Inflammatory macrophage treated with lipopolysaccharide for 4 hours (primary cell): ENCODE data around the gene GFOD2.
"Not testable (repeated sequence)": the region's sequence is repeated elsewhere in the genome, so short reads cannot be mapped to it uniquely, and the experiment has no call there.

ENCODE experiments used
- DNase-seq: peaks from one replicate; pipeline ENCODE4 v3.0.0-alpha.2; 2020

The GFOD2 gene, protein sequence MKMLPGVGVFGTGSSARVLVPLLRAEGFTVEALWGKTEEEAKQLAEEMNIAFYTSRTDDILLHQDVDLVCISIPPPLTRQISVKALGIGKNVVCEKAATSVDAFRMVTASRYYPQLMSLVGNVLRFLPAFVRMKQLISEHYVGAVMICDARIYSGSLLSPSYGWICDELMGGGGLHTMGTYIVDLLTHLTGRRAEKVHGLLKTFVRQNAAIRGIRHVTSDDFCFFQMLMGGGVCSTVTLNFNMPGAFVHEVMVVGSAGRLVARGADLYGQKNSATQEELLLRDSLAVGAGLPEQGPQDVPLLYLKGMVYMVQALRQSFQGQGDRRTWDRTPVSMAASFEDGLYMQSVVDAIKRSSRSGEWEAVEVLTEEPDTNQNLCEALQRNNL

DNA sequence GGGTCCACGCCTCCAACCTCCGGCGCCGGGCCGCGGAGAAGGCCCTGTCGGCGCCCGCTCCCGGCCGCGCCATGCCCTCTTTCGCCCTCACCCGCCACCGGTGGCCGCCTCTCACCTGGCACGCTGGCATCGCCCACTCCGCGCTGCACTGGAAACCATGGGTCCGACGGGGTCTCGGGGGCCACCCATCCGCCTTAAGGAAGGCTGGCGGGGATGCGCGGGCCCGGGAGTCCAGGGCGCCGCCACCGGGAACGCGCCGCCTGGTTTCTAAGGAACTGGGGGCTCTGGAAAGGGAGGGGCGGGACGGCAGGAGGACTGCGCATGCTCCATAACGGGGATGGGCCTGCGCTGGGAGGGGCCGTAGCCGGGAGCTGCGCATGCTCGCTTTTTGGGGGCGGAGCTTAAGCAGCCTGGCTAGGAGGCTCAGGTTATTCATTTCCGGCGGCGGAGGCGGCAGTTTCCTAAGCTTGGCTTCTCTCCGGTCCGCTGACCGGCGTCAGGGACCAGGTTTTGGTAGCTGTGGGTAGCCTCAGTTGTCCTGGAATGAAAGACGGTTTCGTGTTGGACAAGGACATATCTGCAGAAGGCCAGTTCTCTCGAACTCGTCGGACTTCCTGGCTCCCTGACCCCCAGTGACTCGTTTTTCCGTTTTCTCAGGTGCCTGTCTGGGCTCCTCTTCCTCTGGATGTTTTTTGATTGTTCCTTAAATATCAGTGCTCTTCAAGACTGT, at the start of gene GFOD2:
GFOD2 (minus strand) TSS at position 269 of the 730 bp plus-strand sequence. CDS start 33,601 bp downstream, outside the sequence.
- DNase-seq, result peak; percentile 96

DNA sequence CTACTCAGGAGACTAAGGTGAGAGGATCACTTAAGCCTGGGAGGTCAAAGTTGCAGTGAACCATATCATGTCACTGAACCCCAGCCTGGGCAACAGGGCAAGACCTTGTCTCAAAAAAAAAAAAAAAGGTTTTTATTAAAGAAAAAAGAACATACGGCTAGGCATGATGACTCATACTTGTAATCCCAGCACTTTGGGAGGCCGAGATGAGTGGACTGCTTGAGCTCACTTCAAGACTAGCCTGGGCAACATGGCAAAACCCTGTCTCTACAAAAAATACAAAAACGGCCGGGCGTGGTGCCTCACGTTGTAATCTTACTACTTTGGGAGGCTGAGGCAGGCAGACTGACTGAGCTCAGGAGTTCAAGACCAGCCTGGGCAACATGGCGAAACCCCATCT, 48.8 kb upstream of the GFOD2 start:
- DNase-seq, result no peak

DNA sequence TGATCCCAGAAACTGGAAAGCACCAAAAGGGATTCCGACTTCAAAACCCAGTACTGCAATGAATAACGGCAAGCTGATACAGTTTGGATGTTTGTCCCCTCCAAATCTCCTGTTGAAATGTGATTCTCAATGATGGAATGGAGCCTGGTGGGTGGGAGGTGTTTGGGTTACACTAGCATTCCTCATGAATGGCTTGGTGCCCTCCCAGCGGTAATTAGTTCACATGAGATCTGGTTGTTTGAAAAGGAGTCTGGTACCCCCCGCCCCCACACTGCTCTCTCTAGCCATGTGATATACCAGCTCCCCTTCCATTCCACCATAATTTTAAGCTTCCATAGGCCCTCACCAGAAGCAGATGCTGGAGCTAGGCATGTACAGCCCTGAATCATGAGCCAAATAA, 47.2 kb upstream of the GFOD2 start:
- no peak for DNase-seq

DNA sequence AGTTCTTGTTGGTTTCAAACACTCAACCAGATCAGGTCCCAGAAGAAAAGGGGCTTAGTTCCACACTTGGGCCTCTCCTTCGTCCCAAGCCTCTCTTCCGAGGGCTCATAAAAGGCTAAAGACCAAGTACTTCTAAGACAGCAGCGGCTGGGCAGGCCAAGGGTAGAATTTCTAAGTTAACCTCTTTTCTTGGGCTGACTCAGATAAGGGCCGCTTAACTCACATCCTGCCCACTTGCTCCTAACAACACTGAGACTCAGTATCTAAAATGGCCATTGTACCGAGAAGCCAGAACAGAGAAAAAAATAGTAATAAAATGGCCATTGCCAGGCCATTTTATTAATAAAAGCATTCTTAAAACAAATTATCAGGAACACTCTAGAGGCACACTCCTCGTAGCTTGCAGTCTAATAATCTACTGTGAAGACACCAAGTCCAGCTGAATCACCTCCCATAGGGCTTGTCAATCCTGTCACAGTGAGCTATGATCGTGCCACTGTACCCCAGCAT, 45.1 kb upstream of the GFOD2 start:
- DNase-seq, result no peak

DNA sequence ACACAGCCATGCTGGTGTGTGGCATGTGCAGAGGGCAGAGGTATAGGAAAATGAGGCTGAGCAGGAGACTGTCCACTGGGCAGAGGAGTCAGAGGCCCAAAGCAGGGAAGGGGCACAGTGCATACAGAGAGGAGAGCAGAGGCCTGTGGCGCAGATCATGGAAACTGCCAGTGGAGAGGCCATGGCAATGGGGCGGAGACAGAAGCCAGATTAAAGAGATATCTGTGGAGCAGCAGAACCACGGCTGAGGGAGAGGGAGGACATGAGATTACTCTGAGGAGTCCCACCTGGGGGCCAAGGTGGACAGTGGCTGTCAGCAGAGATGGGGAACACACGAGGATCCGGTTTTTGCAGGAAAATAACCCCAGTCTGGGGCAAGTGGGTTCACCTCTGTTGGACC, 44.0 kb upstream of the GFOD2 start:
- no peak for DNase-seq

DNA sequence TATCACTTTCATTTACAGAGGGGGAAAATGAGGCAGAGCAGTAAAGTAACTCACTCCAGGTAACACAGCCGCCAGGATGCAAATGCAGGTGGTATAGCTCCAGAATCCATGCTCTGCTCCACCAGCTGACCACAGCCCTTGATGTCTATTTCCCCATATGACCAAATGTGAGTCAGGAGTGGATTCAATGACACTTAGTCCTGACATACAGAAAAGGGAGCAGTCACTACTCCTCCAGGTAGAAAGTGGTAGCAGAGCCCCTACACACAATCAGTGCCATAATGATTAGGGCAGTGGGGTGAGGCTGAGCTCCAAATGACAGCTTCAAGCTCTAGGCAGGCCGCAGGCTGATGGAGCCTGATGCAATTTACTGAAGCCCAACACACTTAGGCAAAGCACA, 43.3 kb upstream of the GFOD2 start:
- no peak for DNase-seq

DNA sequence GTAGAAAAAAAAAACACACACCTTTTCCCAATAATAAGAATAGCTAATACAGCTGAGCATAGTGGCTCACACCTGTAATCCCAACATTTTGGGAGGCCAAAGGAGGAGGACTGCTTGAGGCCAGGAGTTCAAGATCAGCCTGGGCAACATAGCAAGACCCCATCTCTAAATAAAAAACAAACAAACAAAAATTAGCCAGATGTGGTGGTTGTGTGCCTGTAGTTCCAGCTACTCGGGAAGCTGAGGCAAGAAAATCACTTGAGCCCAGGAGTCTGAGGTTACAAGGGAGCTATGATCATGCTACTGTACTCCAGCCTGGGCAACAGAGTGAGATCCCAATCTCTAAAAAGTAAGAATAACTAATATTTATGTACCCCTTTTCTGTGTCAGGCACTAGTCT, 42.8 kb upstream of the GFOD2 start:
- DNase-seq, result no peak

DNA sequence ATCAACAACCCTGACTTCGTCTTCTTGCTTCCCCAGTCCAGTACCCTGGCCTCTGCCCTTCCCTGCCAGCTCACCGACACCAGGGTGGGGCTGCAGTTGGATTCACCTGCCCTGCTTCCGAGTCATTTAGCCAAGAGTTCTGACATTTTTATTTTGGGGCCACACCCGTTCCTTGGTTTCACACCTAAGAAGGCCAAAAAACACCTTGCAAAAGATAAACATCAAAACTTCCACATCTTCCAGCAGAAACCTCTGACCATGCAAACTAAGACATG, 41.8 kb upstream of the GFOD2 start:
- no peak for DNase-seq

DNA sequence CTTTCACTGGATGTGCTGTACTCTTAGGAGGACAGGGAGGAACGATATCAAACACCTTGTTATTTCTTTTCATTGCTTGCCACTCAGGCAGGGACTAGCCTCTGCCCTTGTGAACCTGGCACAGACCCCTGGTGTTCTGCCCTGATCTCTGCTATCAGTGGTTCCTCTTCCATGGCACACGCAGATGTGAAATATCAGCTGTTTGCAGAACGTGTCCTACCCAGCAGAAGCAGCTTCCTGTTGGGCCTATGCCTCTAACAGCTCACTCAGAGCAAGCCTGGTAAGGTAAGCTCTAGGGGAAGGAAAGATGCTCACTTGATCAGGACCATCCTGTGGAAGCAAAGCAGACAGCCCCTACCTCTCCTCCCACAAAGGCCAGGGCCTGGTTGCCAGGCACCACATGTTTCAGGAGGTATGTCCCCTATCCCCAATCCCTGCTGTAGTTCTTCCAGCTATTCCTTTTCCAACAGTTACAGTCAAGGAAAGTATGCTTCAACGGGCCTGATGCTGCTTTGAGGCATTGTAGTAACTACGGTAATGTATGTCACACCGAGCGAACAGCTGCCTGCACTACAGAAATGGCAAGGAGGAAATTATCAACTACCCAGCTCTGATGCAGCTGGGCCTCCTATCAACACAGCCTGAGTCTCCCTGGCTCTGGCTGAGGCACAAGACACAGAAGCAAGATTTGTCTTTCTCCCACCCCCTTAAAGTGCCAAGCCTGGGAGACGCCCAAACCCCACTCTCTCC, 41.3 kb upstream of the GFOD2 start:
- DNase-seq, result no peak

DNA sequence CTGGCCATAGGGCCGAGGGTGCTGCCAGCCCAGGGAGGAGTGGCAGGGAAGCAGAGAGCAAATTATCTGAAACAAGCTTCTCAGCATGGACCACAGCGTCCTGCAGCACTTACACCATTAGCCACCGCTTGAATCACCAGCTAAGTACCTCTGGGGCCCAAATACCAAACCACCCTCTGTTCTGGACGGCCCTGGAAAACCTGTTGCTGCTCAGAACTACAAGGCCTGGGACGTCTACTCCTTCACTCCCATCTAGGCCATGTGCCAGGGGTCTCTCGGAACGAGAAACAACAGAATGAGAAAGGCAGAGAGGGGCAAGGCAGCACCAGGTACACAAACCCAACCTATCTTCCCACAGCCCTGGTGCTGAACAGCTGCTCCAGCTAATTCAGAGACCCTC, 39.9 kb upstream of the GFOD2 start:
- no peak for DNase-seq

DNA sequence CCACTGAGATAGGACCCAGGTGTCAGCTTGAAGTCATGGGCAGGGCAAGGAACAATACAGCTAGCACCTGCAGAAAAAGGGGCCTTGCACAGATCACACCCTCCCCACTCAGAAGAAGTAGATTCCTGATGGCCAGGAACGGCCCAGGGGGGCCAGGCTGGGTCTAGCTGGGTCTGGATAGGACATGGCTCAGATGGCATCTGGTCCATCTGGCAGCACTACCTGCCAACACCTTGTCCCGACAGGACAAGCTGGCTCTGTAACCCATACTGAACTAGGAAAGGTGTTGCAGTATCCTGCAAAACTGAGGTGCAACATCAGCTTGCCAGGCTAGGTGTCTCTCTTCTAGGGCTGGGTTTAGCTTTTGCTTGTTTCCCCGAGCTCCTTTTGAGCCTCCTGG, 38.9 kb upstream of the GFOD2 start:
- DNase-seq, result no peak

DNA sequence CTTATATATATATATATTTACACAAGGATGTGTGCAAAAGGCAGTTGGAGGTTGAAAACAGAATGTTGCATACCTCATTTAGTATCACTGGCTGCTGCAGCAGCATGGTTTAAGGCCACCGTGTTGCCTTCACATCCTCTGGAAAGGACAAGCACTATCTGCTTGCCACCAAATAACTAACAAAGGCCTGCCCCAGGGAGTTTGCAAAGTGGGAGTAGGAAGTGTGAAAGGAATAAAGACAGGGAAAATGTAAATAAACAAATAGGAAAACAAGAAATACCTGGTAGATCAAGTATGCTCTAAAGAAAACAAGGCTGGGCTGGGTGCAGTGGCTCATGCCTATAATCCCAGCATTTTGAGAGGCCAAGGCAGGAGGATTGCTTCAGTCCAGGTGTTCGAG, 33.5 kb upstream of the GFOD2 start:
- no peak for DNase-seq

DNA sequence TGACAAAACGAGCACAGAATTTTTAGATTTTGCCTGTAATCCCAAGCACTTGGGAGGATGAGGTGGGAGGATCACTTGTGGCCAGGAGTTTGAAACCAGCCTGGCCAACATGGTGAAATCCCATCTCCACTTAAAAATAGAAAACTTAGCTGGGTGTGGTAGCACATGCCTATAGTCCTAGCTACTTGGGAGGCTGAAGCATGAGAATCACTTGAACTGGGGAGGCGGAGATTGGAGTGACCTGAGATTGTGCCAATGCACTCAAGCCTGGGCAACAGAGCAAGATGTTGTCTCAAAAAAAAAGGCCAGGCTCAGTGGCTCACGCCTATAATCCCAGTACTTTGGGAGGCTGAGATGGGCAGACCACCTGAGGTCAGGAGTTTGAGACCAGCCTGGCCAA, 32.2 kb upstream of the GFOD2 start:
- not testable (repeated sequence) for DNase-seq

DNA sequence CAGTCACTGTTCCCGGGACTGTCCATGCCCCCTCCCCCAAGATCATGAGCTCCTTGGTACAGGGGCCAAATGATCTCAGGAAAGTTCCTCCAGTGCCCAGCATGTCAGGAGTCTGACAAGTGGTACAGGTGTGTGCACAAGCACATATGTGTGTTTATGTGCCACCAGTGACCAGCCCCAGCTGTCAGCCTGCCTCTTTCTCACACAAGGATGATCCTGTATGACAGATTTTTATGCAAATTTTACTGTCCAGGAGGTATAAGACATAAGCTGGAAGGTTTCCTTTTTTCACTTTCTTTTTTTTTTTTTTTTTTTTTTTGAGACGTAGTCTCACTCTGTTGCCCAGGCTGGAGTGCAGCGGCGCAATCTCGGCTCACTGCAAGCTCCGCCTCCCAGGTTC, 31.4 kb upstream of the GFOD2 start:
- DNase-seq, result no peak

DNA sequence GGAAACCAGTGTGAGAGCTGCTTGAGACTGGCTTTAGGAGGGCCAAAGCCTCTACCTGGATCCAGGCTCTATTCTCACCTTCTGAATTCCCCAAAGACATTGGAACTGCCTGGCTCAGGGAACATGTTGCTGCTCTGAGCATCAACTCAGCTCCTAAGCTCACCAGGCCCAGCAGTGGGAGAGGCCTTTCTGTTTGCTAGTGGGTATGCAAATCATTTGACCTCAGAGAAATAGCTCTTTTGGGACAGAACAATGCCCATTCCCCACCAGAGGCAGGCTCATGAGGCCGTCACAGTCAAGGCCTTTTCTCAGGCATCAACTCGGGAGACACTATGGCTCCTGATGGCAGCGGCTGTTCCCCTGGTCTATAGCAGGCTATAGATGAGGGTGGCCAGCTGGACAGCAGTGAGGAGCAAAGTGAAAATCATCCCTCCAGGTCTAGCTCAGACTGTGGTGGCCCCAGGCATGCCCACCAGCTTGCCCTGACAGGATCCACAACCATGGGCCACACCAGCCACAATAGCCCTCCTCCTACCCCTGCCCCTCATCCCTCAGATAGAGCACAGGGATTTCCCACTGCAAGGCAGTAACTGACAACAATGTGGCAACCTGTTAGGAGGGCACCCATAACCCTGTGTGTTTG, 30.4 kb upstream of the GFOD2 start:
- DNase-seq, result no peak

DNA sequence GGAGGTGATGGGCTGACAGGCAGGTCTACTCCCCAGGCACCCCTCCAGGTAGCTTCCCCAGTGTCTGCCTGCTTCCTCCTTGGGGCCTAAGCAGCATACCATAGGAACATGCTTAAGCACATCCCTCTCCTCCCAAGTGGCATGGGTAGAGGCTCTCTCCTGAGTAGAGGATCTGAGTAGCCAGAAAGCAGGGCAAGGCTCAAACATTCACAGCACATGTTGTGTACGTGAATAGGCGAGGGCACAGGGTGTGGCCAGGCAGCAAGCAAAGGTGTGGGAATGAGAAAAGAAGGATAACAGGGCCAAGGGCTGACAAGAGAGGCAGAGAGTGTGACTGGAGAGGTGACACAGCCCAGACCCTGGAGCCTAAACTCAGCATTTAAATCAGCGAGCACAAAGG, 29.7 kb upstream of the GFOD2 start:
- DNase-seq, result no peak

DNA sequence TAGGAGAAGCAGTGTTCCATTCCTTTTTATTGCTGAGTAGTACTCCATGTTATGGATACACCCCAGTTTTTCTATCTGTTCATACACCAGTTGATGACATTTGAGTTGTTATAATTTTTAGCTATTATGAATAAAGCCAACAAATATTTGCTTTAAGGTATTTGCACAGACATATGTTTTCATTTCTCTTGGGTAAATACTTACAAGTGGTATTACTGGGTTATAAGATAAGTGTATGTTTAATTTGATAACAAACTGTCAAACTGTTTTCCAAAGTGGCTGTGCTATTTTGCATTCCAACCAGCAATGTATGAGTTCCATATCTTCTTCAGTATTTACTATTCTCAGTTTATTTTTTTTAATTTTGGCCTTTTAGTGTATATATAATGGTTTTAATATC, 27.7 kb upstream of the GFOD2 start:
- DNase-seq, result no peak

DNA sequence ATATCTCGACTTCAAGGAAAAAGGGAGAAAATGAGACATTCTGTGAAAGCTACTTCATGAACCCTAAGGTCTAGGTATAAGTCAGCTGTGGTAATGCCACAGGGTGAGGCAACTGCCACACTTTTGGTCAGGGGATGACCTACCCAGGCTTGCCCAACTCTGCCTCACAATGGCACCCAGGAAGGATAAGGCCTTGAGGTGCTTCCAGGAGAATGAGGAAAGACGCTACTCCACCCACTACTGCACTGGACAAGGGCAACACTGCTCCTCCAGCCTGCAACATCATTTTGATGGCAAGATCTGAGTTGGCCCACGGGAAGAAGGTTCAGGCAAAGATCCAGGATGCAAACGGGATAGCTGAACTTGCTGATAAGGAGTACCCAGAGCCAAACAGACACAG, 22.0 kb upstream of the GFOD2 start:
- DNase-seq, result no peak

DNA sequence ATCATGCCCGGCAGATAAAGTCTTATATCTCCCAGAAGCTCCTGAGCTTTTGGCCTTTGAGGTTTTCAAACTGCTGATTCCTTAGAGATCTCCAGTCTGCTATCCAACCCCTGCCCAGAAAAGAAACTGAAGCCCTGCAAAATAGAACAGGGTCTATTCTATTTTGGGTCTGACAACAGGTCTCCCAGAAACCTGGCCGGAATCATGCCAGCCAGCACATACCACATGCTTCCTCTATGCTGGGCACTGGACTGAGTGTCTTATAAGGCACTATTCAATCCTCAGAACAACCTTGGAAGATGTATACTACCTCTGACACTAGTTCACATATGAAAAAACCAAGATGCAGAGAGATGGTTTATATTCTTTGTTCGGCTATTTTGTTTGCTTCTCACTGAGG, 21.3 kb upstream of the GFOD2 start:
- DNase-seq, result no peak

DNA sequence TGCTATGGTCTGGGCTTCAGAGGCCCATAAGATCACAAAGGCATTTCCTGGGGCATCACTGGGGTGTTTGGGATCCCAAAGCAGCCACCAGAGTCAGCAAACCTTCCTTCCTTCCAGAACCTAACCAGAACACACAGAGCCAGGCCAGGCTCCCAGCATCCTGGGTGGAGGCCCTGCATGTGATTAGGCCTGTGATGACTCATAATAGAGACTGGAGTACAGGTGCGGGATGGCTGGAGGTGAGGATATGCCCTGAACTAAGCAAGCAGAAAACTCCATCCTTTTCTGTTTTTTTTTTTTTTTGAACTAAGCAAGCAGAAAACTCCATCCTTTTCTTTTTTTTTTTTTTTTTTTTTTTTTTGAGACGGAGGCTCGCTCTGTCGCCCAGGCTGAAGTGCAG, 17.7 kb upstream of the GFOD2 start:
- no peak for DNase-seq

DNA sequence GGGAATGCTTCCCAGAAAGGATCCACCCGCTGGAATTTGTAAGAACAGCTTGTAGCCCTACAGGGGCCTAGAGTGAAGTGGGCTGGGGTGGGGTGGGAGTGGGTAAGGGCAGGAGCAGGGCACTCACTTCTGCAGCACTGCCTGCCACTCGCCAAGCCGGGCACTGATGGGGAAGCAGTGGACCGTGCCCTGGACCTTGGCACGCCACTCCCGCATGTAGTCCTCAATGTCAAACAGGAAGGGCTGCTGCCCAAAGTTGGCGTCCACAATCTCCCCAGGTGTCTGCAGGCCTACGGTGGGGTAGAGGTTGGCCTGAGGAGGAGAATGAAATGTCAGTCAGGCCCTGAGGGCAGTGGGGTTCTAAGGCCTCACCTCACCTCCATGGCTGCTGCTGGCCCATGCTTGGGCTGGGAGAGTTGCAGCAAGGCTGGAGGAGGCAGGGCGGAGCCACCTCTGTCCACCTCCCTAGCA, 15.7 kb upstream of the GFOD2 start:
- DNase-seq, result no peak

DNA sequence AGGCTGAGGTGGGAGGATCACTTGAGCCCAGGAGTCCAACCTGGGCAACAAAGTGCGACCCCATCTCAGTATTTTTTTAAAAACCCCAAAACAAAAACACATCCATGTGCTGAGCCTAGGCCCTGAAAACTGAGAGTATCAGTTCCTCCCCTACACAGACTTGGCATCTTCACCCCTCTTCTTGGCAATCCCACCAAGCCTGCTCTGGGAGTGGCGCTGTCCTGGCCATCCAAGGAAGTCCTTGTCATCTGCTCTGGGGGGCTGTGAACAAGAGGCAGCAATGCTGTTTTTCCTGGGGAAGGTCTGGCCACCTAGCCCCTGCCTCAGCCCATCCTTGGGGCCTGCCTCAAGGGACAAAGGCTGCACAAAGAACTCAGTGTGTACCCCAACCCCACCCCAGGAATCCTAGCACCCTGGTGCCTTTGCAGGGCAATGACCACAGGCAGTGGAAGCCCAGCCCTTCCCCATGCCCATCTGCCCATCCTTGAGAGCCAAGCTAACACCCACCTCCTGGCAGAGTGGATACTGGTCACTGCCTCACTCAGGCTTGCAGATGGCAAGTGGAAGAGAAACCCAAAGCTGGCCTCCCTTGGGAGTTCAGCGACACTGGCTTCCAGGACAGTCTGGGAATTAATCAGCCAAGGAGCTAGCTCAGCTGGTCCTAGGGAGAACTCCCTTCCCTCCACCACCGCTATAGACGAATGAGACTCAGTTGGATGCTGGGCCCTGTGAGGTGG, 14.8 kb upstream of the GFOD2 start:
- no peak for DNase-seq

DNA sequence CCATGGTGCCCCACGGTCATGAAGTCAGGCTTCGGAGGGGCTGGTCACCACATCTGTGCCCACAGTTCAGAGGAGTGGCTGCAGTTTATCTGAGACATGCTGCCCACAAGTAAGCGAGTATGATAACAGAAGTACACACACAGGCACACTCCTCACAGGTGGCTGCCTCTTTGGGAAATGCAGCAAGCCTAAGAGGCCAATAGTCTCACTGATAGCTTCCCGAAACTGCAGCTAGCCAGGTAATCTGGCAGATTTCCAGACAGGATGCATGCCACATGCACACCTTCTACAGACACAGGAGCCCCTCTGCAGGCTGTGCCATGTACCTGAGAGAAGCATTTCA, 12.6 kb upstream of the GFOD2 start:
- no peak for DNase-seq
